ENCODE data around the gene SPIRE1.

- peak; percentile 9; the same call in 1 of the 2 replicates for TF ChIP-seq CTCF (conservative IDR thresholded peaks at IDR 0.05; ENCODE audit: low read depth, low read length)
- no peak for TF ChIP-seq POLR2A (IDR thresholded peaks at IDR 0.05; ENCODE audit: low read depth, low read length)
- no peak for TF ChIP-seq MAFK (IDR thresholded peaks at IDR 0.05; ENCODE audit: low read depth, low read length)
- TF ChIP-seq CEBPB (IDR thresholded peaks at IDR 0.05; ENCODE audit: low read depth, low read length): no peak
- TF ChIP-seq RAD21 (IDR thresholded peaks at IDR 0.05; ENCODE audit: low read length): no peak
- no peak for TF ChIP-seq SMC3 (IDR thresholded peaks at IDR 0.05; ENCODE audit: low read depth, low read length)
- no peak for TF ChIP-seq RFX5 (IDR thresholded peaks at IDR 0.05; ENCODE audit: low read depth, low read length)
- no peak for TF ChIP-seq USF2 (IDR thresholded peaks at IDR 0.05; ENCODE audit: low read depth, low read length)
- TF ChIP-seq FOS (IDR thresholded peaks at IDR 0.05; ENCODE audit: low read depth, low read length): no peak
Observed at GRCh38 chr18:12604445-12605007, 53.4 kb downstream of the SPIRE1 start.

Measured in IMR-90 (cell line).